Left renal pelvis (tissue), 4 donors: ENCODE results near the gene PCBP3. TPM values are rescaled to one million over a fixed set of nuclear protein-coding genes. Genes with fewer than 3 reads are reported as not detected.
"Not testable (repeated sequence)": the region's sequence is repeated elsewhere in the genome, so short reads cannot be mapped to it uniquely, and the experiment has no call there.

Experiments used
- DNase-seq, 4 donors: peaks; one replicate each; pipeline ENCODE4 v3.0.0-alpha.2; 2013; ENCODE audit warnings: low read depth in 4 of 4, low spot score in 3 of 4
- polyA plus RNA-seq, 4 donors: library from polyadenylated mRNA; unstranded; fragments of 120-200 nt; gene quantifications; one replicate each; pipeline ENCODE4 v1.2.1, GENCODE V29; 2013; ENCODE audit not compliant: insufficient read length in 4 of 4

The PCBP3 gene
- polyA plus RNA-seq, 4 donors: 1.3 to 2.2 (median 1.8) TPM

- no peak for DNase-seq
Measured at GRCh38 chr21:45835301-45836267, 192.1 kb downstream of the PCBP3 start.

GRCh38 chr21:45836268-45836655 lies 192.7 kb downstream of the PCBP3 start:
- DNase-seq: no peak

- no peak for DNase-seq
Measured at GRCh38 chr21:45836694-45837670, 193.5 kb downstream of the PCBP3 start.

GRCh38 chr21:45837936-45838335 lies 194.4 kb downstream of the PCBP3 start:
- no peak for DNase-seq

GRCh38 chr21:45838634-45839033 lies 195.1 kb downstream of the PCBP3 start:
- no peak for DNase-seq

GRCh38 chr21:45839274-45839673 lies 195.7 kb downstream of the PCBP3 start:
- DNase-seq: no peak

- no peak for DNase-seq
Measured at GRCh38 chr21:45841033-45841432, 197.5 kb downstream of the PCBP3 start.

GRCh38 chr21:45843426-45843825 lies 199.9 kb downstream of the PCBP3 start:
- DNase-seq: no peak

GRCh38 chr21:45844181-45844580 lies 200.7 kb downstream of the PCBP3 start:
- DNase-seq: no peak

GRCh38 chr21:45845063-45845769 lies 201.7 kb downstream of the PCBP3 start:
- DNase-seq: no peak

- DNase-seq: no peak
Measured at GRCh38 chr21:45845770-45846090, 202.2 kb downstream of the PCBP3 start.

- DNase-seq: no peak
Measured at GRCh38 chr21:45846373-45847160, 203.0 kb downstream of the PCBP3 start.

GRCh38 chr21:45847870-45848269 lies 204.3 kb downstream of the PCBP3 start:
- DNase-seq: no peak

GRCh38 chr21:45848331-45848730 lies 204.8 kb downstream of the PCBP3 start:
- DNase-seq: no peak

GRCh38 chr21:45848805-45849204 lies 205.3 kb downstream of the PCBP3 start:
- no peak for DNase-seq

GRCh38 chr21:45849651-45850050 lies 206.1 kb downstream of the PCBP3 start:
- DNase-seq: no peak

- no peak for DNase-seq
Measured at GRCh38 chr21:45850181-45850580, 206.7 kb downstream of the PCBP3 start.

GRCh38 chr21:45852386-45852785 lies 208.9 kb downstream of the PCBP3 start:
- DNase-seq: not testable (repeated sequence)

- no peak for DNase-seq
Measured at GRCh38 chr21:45852886-45853400, 209.4 kb downstream of the PCBP3 start.
